OCI-LY7 (cell line): ENCODE data around the gene YARS1. TPM values are rescaled to one million over a fixed set of nuclear protein-coding genes. Genes with fewer than 3 reads are reported as not detected.

Source experiments
- BruUV-seq: library from RNA; stranded (reverse); fragments of 400-500 nt; replicated peaks from 2 replicates; lab custom pipeline; 2021; lab: Mats Ljungman, UMichigan
- CTCF ChIA-PET: fragments of 300-600 bp; sonication (Branson Sonifier 250); formaldehyde crosslinking; loops from one replicate; lab custom pipeline; 2022; ENCODE audit warnings: antibody characterized with exemption; ENCODE audit not compliant: unreplicated experiment; lab: Charles Lee
- POLR2A ChIA-PET: fragments of 300-600 bp; sonication (Branson Sonifier 250); formaldehyde crosslinking; loops from one replicate; lab custom pipeline; 2022; ENCODE audit warnings: antibody characterized with exemption; lab: Charles Lee
- DNase-seq: peaks from one replicate; pipeline ENCODE4 v3.0.0-alpha.2; 2015; ENCODE audit warnings: low spot score
- H2AFZ ChIP-seq: fragments of 200-600 bp; sonication (generic), shearing (Covaris generic); 2 replicates; pipeline ENCODE4 v1.6.1; 2014; ENCODE audit warnings: mild to moderate bottlenecking, antibody characterized with exemption, low read length, moderate library complexity
- H3K27ac ChIP-seq: fragments of 200-600 bp; sonication (generic); 2 replicates; pipeline ENCODE4 v1.5.1; 2014; ENCODE audit warnings: mixed run types, low read depth, mild to moderate bottlenecking, moderate library complexity, low read length, inconsistent platforms; ENCODE audit not compliant: poor library complexity, severe bottlenecking
- H3K36me3 ChIP-seq: fragments of 200-600 bp; sonication (generic); 2 replicates; pipeline ENCODE4 v1.6.1; 2014; ENCODE audit warnings: mild to moderate bottlenecking, antibody characterized with exemption, low read length, moderate library complexity, mixed read lengths; ENCODE audit not compliant: insufficient read depth
- H3K4me1 ChIP-seq: fragments of 200-600 bp; sonication (generic); 2 replicates; pipeline ENCODE4 v1.5.1; 2014; ENCODE audit warnings: mild to moderate bottlenecking, low read length; ENCODE audit not compliant: insufficient read depth, poor library complexity, severe bottlenecking
- H3K4me2 ChIP-seq: fragments of 200-600 bp; sonication (generic); 2 replicates; pipeline ENCODE4 v1.6.1; 2014; ENCODE audit warnings: mild to moderate bottlenecking, low read length
- H3K4me3 ChIP-seq: fragments of 200-600 bp; sonication (generic); 2 replicates; pipeline ENCODE4 v1.5.1; 2014; ENCODE audit warnings: mild to moderate bottlenecking, low read depth, low read length; ENCODE audit not compliant: poor library complexity, severe bottlenecking
- H3K79me2 ChIP-seq: fragments of 200-600 bp; sonication (generic); 2 replicates; pipeline ENCODE4 v1.6.1; 2016; ENCODE audit warnings: low read depth, mild to moderate bottlenecking, low read length, moderate library complexity, mixed read lengths; ENCODE audit not compliant: insufficient read depth
- H3K9me2 ChIP-seq: fragments of 200-600 bp; sonication (generic); 2 replicates; pipeline ENCODE4 v1.6.1; 2016; ENCODE audit warnings: mild to moderate bottlenecking, low read length, mixed read lengths; ENCODE audit not compliant: insufficient read depth
- H3K9me3 ChIP-seq: fragments of 200-600 bp; sonication (generic); 2 replicates; pipeline ENCODE4 v1.6.1; 2014; ENCODE audit warnings: mild to moderate bottlenecking, mixed run types, low read length, mixed read lengths
- H4K20me1 ChIP-seq: fragments of 200-600 bp; sonication (generic); 2 replicates; pipeline ENCODE4 v1.6.1; 2014; ENCODE audit warnings: mild to moderate bottlenecking, antibody characterized with exemption, low read length, moderate library complexity, mixed read lengths; ENCODE audit not compliant: insufficient read depth
- CTCF ChIP-seq: fragments of 200-600 bp; sonication (generic); conservative IDR thresholded peaks from 2 replicates; pipeline ENCODE4 v1.5.1; 2014; ENCODE audit warnings: mild to moderate bottlenecking, antibody characterized with exemption, low read length, moderate library complexity, mixed read lengths
- EZH2phosphoT487 ChIP-seq: fragments of 200-600 bp; sonication (generic); IDR thresholded peaks from 2 replicates; pipeline ENCODE4 v1.6.1; 2018; ENCODE audit warnings: low read depth, borderline replicate concordance, mild to moderate bottlenecking, mixed run types, antibody characterized with exemption, low read length, moderate library complexity, mixed read lengths
- intact Hi-C: fragments of 100-400 bp; cut with micrococcal nuclease; formaldehyde crosslinking; loops from one replicate; pipeline ENCODE4 v1.10.0; 2022; ENCODE audit not compliant: unreplicated experiment
- total RNA-seq, 2 experiments: library from RNA; depleted of rRNA in 1 of 2; stranded (reverse); fragments of >200 nt in 1 of 2; shearing (Covaris generic) in 1 of 2; gene quantifications; 2 replicates each; pipeline ENCODE4 v1.2.3, GENCODE V29; 2014 to 2022

YARS1 gene
- total RNA-seq, 2 experiments from 2014 or later = 276 to 321 TPM

GRCh38 chr1:32727876-32728275, 89.3 kb downstream of the YARS1 start:
- ChIA-PET POLR2A (no interaction called here), CTCF (no interaction called here)
- no peak for DNase-seq
- Histone ChIP-seq H3K27ac (no peak overlapping the region), H4K20me1 (no peaks in the 10 kb centered on the region), H2AFZ (no peak overlapping the region), H3K4me1 (no peaks in the 10 kb centered on the region), H3K4me2 (no peak overlapping the region), H3K79me2 (no peaks in the 10 kb centered on the region), H3K9me2 (no peaks in the 10 kb centered on the region), H3K4me3 (no peak overlapping the region), H3K9me3 (no peaks in the 10 kb centered on the region), H3K36me3 (no peaks in the 10 kb centered on the region)
- intact Hi-C loops = no loop called here
- no TSS peak for BruUV-seq
- TF ChIP-seq EZH2phosphoT487 (no peak), CTCF (no peak)

- Histone ChIP-seq H4K20me1 (no peaks in the 10 kb centered on the region), H3K9me3 (no peaks in the 10 kb centered on the region), H3K27ac (no peak overlapping the region), H3K4me1 (no peaks in the 10 kb centered on the region), H2AFZ (no peak overlapping the region), H3K36me3 (no peaks in the 10 kb centered on the region), H3K79me2 (no peaks in the 10 kb centered on the region), H3K4me3 (no peak overlapping the region), H3K9me2 (no peaks in the 10 kb centered on the region), H3K4me2 (no peak overlapping the region)
- DNase-seq = no peak
- BruUV-seq = no TSS peak
- ChIA-PET CTCF (no interaction called here), POLR2A (interaction anchor here (0.6 kb wide), 1 partner anchor 205 kb away, joined by 4 read pairs; no protein-coding TSS in a partner anchor)
- TF ChIP-seq CTCF (no peak), EZH2phosphoT487 (no peak)
- intact Hi-C loops = no loop called here
Measured at GRCh38 chr1:32725615-32725982, 91.6 kb downstream of the YARS1 start.

Other genes starting within 250 kb of the YARS1 start
- 57.5 and 61.1 TPM in 2 replicates for gene ZBTB8OS, start 166.8 kb downstream of the YARS1 start, total RNA-seq (2014; rRNA removed; shearing (Covaris generic))
- 110 and 119 TPM in 2 replicates for gene ZBTB8OS, start 166.8 kb downstream of the YARS1 start, total RNA-seq (2022)
- 353 and 393 TPM in 2 replicates for gene RBBP4, start 166.2 kb downstream of the YARS1 start, total RNA-seq (2014; rRNA removed; shearing (Covaris generic))
- 597 and 621 TPM in 2 replicates for gene RBBP4, start 166.2 kb downstream of the YARS1 start, total RNA-seq (2022)
- 0.09 TPM in 1 of 2 replicates, not detected in the other for gene SYNC, start 114.6 kb downstream of the YARS1 start, total RNA-seq (2014; rRNA removed; shearing (Covaris generic))
- gene SYNC, start 114.6 kb downstream of the YARS1 start, total RNA-seq (2022) = not detected in 2 replicates
- gene S100PBP, start 295 bp upstream of the YARS1 start, total RNA-seq (2014; rRNA removed; shearing (Covaris generic)) = 72.1 and 91.8 TPM in 2 replicates
- 135 and 136 TPM in 2 replicates for gene S100PBP, start 295 bp upstream of the YARS1 start, total RNA-seq (2022)
- not detected in 2 replicates for gene FNDC5, start 53.6 kb upstream of the YARS1 start, total RNA-seq (2014; rRNA removed; shearing (Covaris generic))
- not detected in 2 replicates for gene FNDC5, start 53.6 kb upstream of the YARS1 start, total RNA-seq (2022)
- gene HPCA, start 69.1 kb upstream of the YARS1 start, total RNA-seq (2014; rRNA removed; shearing (Covaris generic)) = 3.3 and 4.2 TPM in 2 replicates
- gene HPCA, start 69.1 kb upstream of the YARS1 start, total RNA-seq (2022) = 0.36 and 1.2 TPM in 2 replicates
- 2.2 and 3.1 TPM in 2 replicates for gene TMEM54, start 84.0 kb upstream of the YARS1 start, total RNA-seq (2014; rRNA removed; shearing (Covaris generic))
- 0.93 and 1.7 TPM in 2 replicates for gene TMEM54, start 84.0 kb upstream of the YARS1 start, total RNA-seq (2022)
- gene RNF19B, start 147.5 kb upstream of the YARS1 start, total RNA-seq (2014; rRNA removed; shearing (Covaris generic)) = 21.1 and 23.0 TPM in 2 replicates
- gene RNF19B, start 147.5 kb upstream of the YARS1 start, total RNA-seq (2022) = 33.6 and 36.8 TPM in 2 replicates
- gene AK2, start 219.5 kb upstream of the YARS1 start, total RNA-seq (2014; rRNA removed; shearing (Covaris generic)) = 185 and 223 TPM in 2 replicates
- gene AK2, start 219.5 kb upstream of the YARS1 start, total RNA-seq (2022) = 256 and 298 TPM in 2 replicates